K562 (cell line): ENCODE measurements around the gene SOCS2. TPM values are rescaled to one million over a fixed set of nuclear protein-coding genes. Genes with fewer than 3 reads are reported as not detected.

ENCODE experiments used
- BRCA1 ChIP-seq, 2 experiments: fragments of 450-650 bp in 1 of 2; sonication (generic) in 1 of 2; formaldehyde crosslinking in 1 of 2; IDR thresholded peaks; 2 replicates each; pipeline versions ENCODE4 v1.5.0 to v1.6.1; 2017 to 2020; ENCODE audit warnings: mild to moderate bottlenecking in 1 of 2, missing genetic modification reagents in 1 of 2
- CEBPZ ChIP-seq: fragments of 150-350 bp; IDR thresholded peaks from 2 replicates; pipeline ENCODE4 v1.6.1; 2014; ENCODE audit warnings: low read depth, mild to moderate bottlenecking, low read length, borderline replicate concordance
- CHD1 ChIP-seq: fragments of 200-600 bp; sonication (generic); IDR thresholded peaks from one replicate; pipeline ENCODE4 v1.6.1; 2012; ENCODE audit warnings: mild to moderate bottlenecking, moderate library complexity, low read length, inconsistent platforms
- HNRNPLL ChIP-seq: fragments of 200-400 bp; formaldehyde crosslinking; IDR thresholded peaks from 2 replicates; pipeline ENCODE4 v1.6.1; 2017; ENCODE audit warnings: low read length, low read depth, mild to moderate bottlenecking; ENCODE audit not compliant: poor library complexity, severe bottlenecking
- ID3 ChIP-seq, 2 experiments: fragments of 250-450 bp in 1 of 2; fragments of 450-650 bp in 1 of 2; sonication (Bioruptor Pico) in 1 of 2; IDR thresholded peaks; 2 replicates each; pipeline versions ENCODE4 v1.6.1 to v1.8.0; 2016 to 2021; ENCODE audit warnings: mild to moderate bottlenecking in 2 of 2, moderate library complexity in 2 of 2, missing compliant biosample characterization in 1 of 2, missing genetic modification characterization in 1 of 2
- KAT2B ChIP-seq: IDR thresholded peaks from one replicate; pipeline ENCODE4 v1.6.1; 2012; ENCODE audit warnings: low read depth, mild to moderate bottlenecking, control low read depth, inconsistent platforms, low read length, moderate library complexity
- MYNN ChIP-seq, 2 experiments: sonication (generic); formaldehyde crosslinking in 1 of 2; IDR thresholded peaks; 2 replicates each; pipeline versions ENCODE4 v1.5.0 to v1.6.1; 2016 to 2020; ENCODE audit warnings: antibody characterized with exemption in 1 of 2, missing genetic modification reagents in 1 of 2
- NR4A1 ChIP-seq, 2 experiments: fragments of 250-450 bp in 1 of 2; fragments of 450-650 bp in 1 of 2; sonication (Bioruptor Pico) in 1 of 2; IDR thresholded peaks; 2 replicates each; pipeline versions ENCODE4 v1.4.0 to v1.6.1; 2016 to 2020; ENCODE audit warnings: mild to moderate bottlenecking in 2 of 2, missing compliant biosample characterization in 1 of 2, missing genetic modification characterization in 1 of 2, moderate library complexity in 1 of 2
- RB1 ChIP-seq: fragments of 450-650 bp; IDR thresholded peaks from 2 replicates; pipeline ENCODE4 v1.6.1; 2017; ENCODE audit warnings: low read depth, mild to moderate bottlenecking
- SRF ChIP-seq, 2 experiments: fragments of 250-450, 450-650 bp in 1 of 2; sonication (Bioruptor Pico) in 1 of 2; sonication (generic) in 1 of 2; formaldehyde crosslinking; IDR thresholded peaks; 2 replicates each; pipeline versions ENCODE4 v1.5.0 to v1.5.1; 2020 to 2022; ENCODE audit warnings: mild to moderate bottlenecking in 1 of 2, missing genetic modification reagents in 1 of 2
- ZNF282 ChIP-seq: sonication (generic); formaldehyde crosslinking; IDR thresholded peaks from 2 replicates; pipeline ENCODE4 v1.8.1; 2023; ENCODE audit warnings: missing genetic modification reagents
- ZNF707 ChIP-seq: fragments of 250-450 bp; sonication (Bioruptor Pico); conservative IDR thresholded peaks from 2 replicates; pipeline ENCODE4 v1.8.0; 2022; ENCODE audit warnings: inconsistent platforms, mild to moderate bottlenecking, moderate library complexity
- ZNF830 ChIP-seq: fragments of 250-450 bp; sonication (Bioruptor Pico); IDR thresholded peaks from 2 replicates; pipeline ENCODE4 v1.5.0; 2021; ENCODE audit warnings: mild to moderate bottlenecking
- polyA plus RNA-seq, 8 experiments: library from polyadenylated mRNA; depleted of rRNA in 4 of 8; stranded (reverse) in 5 of 8; unstranded in 3 of 8; fragments of >200 nt; fragmentation: Nextera tagmentation in 2 of 8; fragmentation: Illumina TruSeq in 1 of 8; extraction: Ambion mirVana in 2 of 8; extraction: Trizol in 1 of 8; gene quantifications; 2 replicates each; pipeline versions ENCODE4 v1.2.1 to v1.2.3, GENCODE V29; 2011 to 2014; ENCODE audit warnings: inconsistent platforms in 1 of 8, missing spikeins in 1 of 8
- total RNA-seq, 7 experiments: library from RNA; depleted of rRNA in 6 of 7; stranded (reverse); fragments of >200 nt in 6 of 7; fragmentation: Illumina TruSeq in 2 of 7; extraction: Trizol in 2 of 7; gene quantifications; 2 replicates each; pipeline versions ENCODE4 v1.2.1 to v1.2.3, GENCODE V29; 2011 to 2021; ENCODE audit warnings: low replicate concordance in 1 of 7
- TF ChIP-seq, protein P1 (sequence below), 2 experiments: fragments of 450-650 bp in 1 of 2; IDR thresholded peaks; 2 replicates each; pipeline ENCODE4 v1.6.1; 2011 to 2017; ENCODE audit warnings: low read depth in 2 of 2, antibody characterized with exemption in 1 of 2, borderline replicate concordance in 1 of 2, low read length in 1 of 2, mild to moderate bottlenecking in 1 of 2, mixed read lengths in 1 of 2; ENCODE audit not compliant: control insufficient read depth in 1 of 2
- TF ChIP-seq, protein P2 (sequence below): sonication (generic); formaldehyde crosslinking; IDR thresholded peaks from 2 replicates; pipeline ENCODE4 v1.9.0; 2022; ENCODE audit warnings: mild to moderate bottlenecking, missing genetic modification reagents

Gene SOCS2
- total and polyA plus RNA-seq, 9 of the 15 experiments (the other 6 are each of a cell fraction or from before 2014, with no cell fraction given) = 37.0 to 162 (median 98.7) TPM

GRCh38 chr12:93570552-93571364 lies 1.7 kb upstream of the SOCS2 start (continued):
- TF ChIP-seq, protein P1, sequence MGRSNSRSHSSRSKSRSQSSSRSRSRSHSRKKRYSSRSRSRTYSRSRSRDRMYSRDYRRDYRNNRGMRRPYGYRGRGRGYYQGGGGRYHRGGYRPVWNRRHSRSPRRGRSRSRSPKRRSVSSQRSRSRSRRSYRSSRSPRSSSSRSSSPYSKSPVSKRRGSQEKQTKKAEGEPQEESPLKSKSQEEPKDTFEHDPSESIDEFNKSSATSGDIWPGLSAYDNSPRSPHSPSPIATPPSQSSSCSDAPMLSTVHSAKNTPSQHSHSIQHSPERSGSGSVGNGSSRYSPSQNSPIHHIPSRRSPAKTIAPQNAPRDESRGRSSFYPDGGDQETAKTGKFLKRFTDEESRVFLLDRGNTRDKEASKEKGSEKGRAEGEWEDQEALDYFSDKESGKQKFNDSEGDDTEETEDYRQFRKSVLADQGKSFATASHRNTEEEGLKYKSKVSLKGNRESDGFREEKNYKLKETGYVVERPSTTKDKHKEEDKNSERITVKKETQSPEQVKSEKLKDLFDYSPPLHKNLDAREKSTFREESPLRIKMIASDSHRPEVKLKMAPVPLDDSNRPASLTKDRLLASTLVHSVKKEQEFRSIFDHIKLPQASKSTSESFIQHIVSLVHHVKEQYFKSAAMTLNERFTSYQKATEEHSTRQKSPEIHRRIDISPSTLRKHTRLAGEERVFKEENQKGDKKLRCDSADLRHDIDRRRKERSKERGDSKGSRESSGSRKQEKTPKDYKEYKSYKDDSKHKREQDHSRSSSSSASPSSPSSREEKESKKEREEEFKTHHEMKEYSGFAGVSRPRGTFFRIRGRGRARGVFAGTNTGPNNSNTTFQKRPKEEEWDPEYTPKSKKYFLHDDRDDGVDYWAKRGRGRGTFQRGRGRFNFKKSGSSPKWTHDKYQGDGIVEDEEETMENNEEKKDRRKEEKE (IDR thresholded peaks at IDR 0.05; ENCODE audit: borderline replicate concordance in 1 of 2, control insufficient read depth in 1 of 2, low read depth in 2 of 2, low read length in 1 of 2) = peak in 1 of 2 experiments; percentile 58; a peak in 1 of 4 replicates
- no peak for TF ChIP-seq ID3 (CRISPR knock-in tag; IDR thresholded peaks at IDR 0.05)
- TF ChIP-seq ID3 (tag; IDR thresholded peaks at IDR 0.05) = peak; percentile 51; the same call in 1 of the 2 replicates
- TF ChIP-seq HNRNPLL = peak; percentile 20
- peak; percentile 52 for TF ChIP-seq RB1
- TF ChIP-seq MYNN (IDR thresholded peaks at IDR 0.05) = no peak
- no peak for TF ChIP-seq MYNN (CRISPR knock-in tag; IDR thresholded peaks at IDR 0.05)
- TF ChIP-seq, protein P2, sequence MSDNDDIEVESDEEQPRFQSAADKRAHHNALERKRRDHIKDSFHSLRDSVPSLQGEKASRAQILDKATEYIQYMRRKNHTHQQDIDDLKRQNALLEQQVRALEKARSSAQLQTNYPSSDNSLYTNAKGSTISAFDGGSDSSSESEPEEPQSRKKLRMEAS (CRISPR knock-in tag) = peak; percentile 84
- peak; percentile 79 for TF ChIP-seq CHD1
- TF ChIP-seq BRCA1 (IDR thresholded peaks at IDR 0.05) = no peak
- 0 out of 2 replicates have a peak, but pooled peaks have one; percentile 29 for TF ChIP-seq BRCA1 (CRISPR knock-in tag; IDR thresholded peaks at IDR 0.05)
- no peak for TF ChIP-seq KAT2B
- no peak for TF ChIP-seq ZNF707
- TF ChIP-seq ZNF282 (CRISPR knock-in tag) = 0 out of 2 replicates have a peak, but pooled peaks have one; percentile 38
- TF ChIP-seq SRF (CRISPR knock-in tag; IDR thresholded peaks at IDR 0.05) = peak; percentile 23 to 50; a peak in 2 of 4 replicates
- TF ChIP-seq NR4A1 (CRISPR knock-in tag; IDR thresholded peaks at IDR 0.05) = peak; percentile 69; the same call in 1 of the 2 replicates
- TF ChIP-seq NR4A1 (tag; IDR thresholded peaks at IDR 0.05) = no peak
- TF ChIP-seq ZNF830 (CRISPR knock-in tag) = peak; percentile 53
- TF ChIP-seq CEBPZ = no peak
